Mesendoderm (in vitro differentiated cells): Measurements from ENCODE around the gene OR7A5.
A peak's percentile ranks its signal among the peaks of the same experiment; 100 is the strongest.
"Not testable (repeated sequence)": the region's sequence is repeated elsewhere in the genome, so short reads cannot be mapped to it uniquely, and the experiment has no call there.

ENCODE experiments used
- DNase-seq: peaks from one replicate; pipeline ENCODE4 v3.0.0; 2013
- H2AK5ac ChIP-seq: 2 replicates; pipeline ENCODE4 v1.6.1; 2013; ENCODE audit warnings: low read length, inconsistent platforms
- H2BK120ac ChIP-seq: 2 replicates; pipeline ENCODE4 v1.6.1; 2013; ENCODE audit warnings: low read depth, mild to moderate bottlenecking, low read length, moderate library complexity, mixed read lengths
- H2BK15ac ChIP-seq: replicated peaks from 2 replicates; pipeline ENCODE4 v1.6.1; 2013; ENCODE audit warnings: low read depth, mild to moderate bottlenecking, moderate library complexity
- H2BK5ac ChIP-seq: 2 replicates; pipeline ENCODE4 v1.6.1; 2013; ENCODE audit warnings: low read length, inconsistent platforms
- H3K18ac ChIP-seq: 2 replicates; pipeline ENCODE4 v1.6.1; 2013; ENCODE audit warnings: mild to moderate bottlenecking, low read length, mixed read lengths
- H3K23ac ChIP-seq: one replicate; pipeline ENCODE4 v1.6.1; 2013; ENCODE audit warnings: low read length
- H3K27ac ChIP-seq: 2 replicates; pipeline ENCODE4 v1.5.1; 2013; ENCODE audit warnings: low read depth, mild to moderate bottlenecking, inconsistent platforms, low read length, moderate library complexity
- H3K27me3 ChIP-seq: 2 replicates; pipeline ENCODE4 v1.6.1; 2013; ENCODE audit warnings: low read length, control low read depth, mild to moderate bottlenecking, inconsistent platforms; ENCODE audit not compliant: insufficient read depth, poor library complexity
- H3K36me3 ChIP-seq: 2 replicates; pipeline ENCODE4 v1.6.1; 2013; ENCODE audit warnings: low read length, inconsistent platforms; ENCODE audit not compliant: control insufficient read depth, insufficient read depth
- H3K4ac ChIP-seq: one replicate; pipeline ENCODE4 v1.6.1; 2013; ENCODE audit warnings: low read depth, mild to moderate bottlenecking, low read length, moderate library complexity
- H3K4me1 ChIP-seq: 2 replicates; pipeline ENCODE4 v1.6.1; 2013; ENCODE audit warnings: low read depth, low read length, inconsistent platforms; ENCODE audit not compliant: control insufficient read depth
- H3K4me2 ChIP-seq: 2 replicates; pipeline ENCODE4 v1.6.1; 2013; ENCODE audit warnings: low read length
- H3K4me3 ChIP-seq: 2 replicates; pipeline ENCODE4 v1.5.1; 2013; ENCODE audit warnings: mild to moderate bottlenecking, low read length
- H3K56ac ChIP-seq: one replicate; pipeline ENCODE4 v1.6.1; 2013; ENCODE audit warnings: low read length
- H3K79me1 ChIP-seq: 2 replicates; pipeline ENCODE4 v1.6.1; 2013; ENCODE audit warnings: low read length, inconsistent platforms
- H3K79me2 ChIP-seq: 2 replicates; pipeline ENCODE4 v1.6.1; 2013; ENCODE audit warnings: mild to moderate bottlenecking, low read length; ENCODE audit not compliant: control insufficient read depth, insufficient read depth
- H3K9ac ChIP-seq: 2 replicates; pipeline ENCODE4 v1.6.1; 2013; ENCODE audit warnings: low read length, inconsistent platforms
- H4K5ac ChIP-seq: one replicate; pipeline ENCODE4 v1.6.1; 2013; ENCODE audit warnings: low read length
- H4K8ac ChIP-seq: one replicate; pipeline ENCODE4 v1.6.1; 2013; ENCODE audit warnings: low read depth, mild to moderate bottlenecking, control low read depth, low read length, moderate library complexity
- WGBS: extraction: QIAGEN DNeasy Blood & Tissue Kit; methylation state at CpG from one replicate; pipeline ENCODE4 v1.1.7; 2013; ENCODE audit warnings: low lambda C conversion rate, missing lambda C conversion rate; ENCODE audit not compliant: insufficient coverage; ENCODE audit errors: extremely low coverage; 5-methylcytosine and 5-hydroxymethylcytosine counted together

Gene OR7A5

DNA sequence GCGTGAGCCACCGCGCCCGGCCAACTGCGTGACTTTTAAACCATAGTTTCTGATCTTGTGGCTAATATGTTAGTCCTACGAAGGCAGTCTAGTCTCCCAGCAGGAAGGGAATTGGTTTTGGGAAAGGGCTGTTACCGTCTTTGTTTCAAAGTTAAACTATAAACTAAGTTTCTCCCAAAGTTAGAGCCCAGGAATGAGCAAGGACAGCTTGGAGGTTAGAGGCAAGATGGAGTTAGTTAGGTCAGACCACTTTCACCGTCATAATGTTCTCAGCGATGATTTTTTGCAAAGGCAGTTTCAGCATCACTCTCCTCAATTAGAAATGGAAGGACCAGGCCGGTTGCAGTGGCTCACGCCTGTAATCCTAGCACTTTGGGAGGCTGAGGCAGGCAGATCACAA, 39.0 kb downstream of the OR7A5 start:
- H2AK5ac ChIP-seq, result no peak overlapping the region

GRCh38 chr19:14795078-14795721, 39.8 kb downstream of the OR7A5 start:
- Histone ChIP-seq H2BK120ac (no peak overlapping the region), H3K4ac (no peak overlapping the region)
- no peak for DNase-seq

More for the DNA sequence above, 39.0 kb downstream of the OR7A5 start:
- no peak overlapping the region for H3K18ac ChIP-seq
- H3K4me1 ChIP-seq, result no peaks in the 10 kb centered on the region
- H3K56ac ChIP-seq, result no peak overlapping the region
- no peak overlapping the region for H2BK5ac ChIP-seq
- H4K5ac ChIP-seq, result no peak overlapping the region
- H4K8ac ChIP-seq, result no peak overlapping the region
- H3K36me3 ChIP-seq, result no peaks in the 10 kb centered on the region
- no peak overlapping the region for H2BK120ac ChIP-seq
- H3K4me3 ChIP-seq, result no peak overlapping the region
- no peak for DNase-seq
- no peaks in the 10 kb centered on the region for H3K27me3 ChIP-seq
- no peak overlapping the region for H3K27ac ChIP-seq
- H3K79me2 ChIP-seq, result no peaks in the 10 kb centered on the region
- no CpG with 5 or more reads among the region's 11 CpGs for WGBS
- no peak overlapping the region for H3K9ac ChIP-seq
- H3K4me2 ChIP-seq, result no peak overlapping the region
- no peak overlapping the region for H3K4ac ChIP-seq
- H3K79me1 ChIP-seq, result no peaks in the 10 kb centered on the region
- no peak overlapping the region for H2BK15ac ChIP-seq
- no peak overlapping the region for H3K23ac ChIP-seq

DNA sequence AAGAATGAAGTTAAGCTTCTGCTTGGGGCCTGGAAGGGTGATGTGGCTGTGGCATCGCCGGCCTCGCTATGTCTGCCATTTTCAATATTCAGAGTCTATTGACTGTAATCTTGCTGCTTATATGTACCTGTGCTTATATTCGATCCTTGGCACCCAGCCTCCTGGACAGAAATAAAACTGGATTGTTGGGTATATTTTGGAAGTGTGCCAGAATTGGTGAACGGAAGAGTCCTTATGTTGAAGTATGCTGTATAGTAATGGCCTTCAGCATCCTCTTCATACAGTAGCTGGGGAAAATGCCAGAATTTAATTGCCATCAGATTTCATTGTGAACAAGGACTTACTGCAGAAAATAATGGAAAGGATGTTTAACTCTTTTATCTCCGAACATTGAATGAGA, 42.7 kb downstream of the OR7A5 start:
- not testable (repeated sequence) for H3K23ac ChIP-seq, H3K56ac ChIP-seq, H3K27ac ChIP-seq, H3K27me3 ChIP-seq, H3K79me2 ChIP-seq, H3K18ac ChIP-seq, H3K79me1 ChIP-seq, H2BK5ac ChIP-seq, H3K9ac ChIP-seq, H3K36me3 ChIP-seq, H3K4me3 ChIP-seq, H2AK5ac ChIP-seq, H4K8ac ChIP-seq, DNase-seq, H3K4ac ChIP-seq, H3K4me1 ChIP-seq, H3K4me2 ChIP-seq, H2BK120ac ChIP-seq, H4K5ac ChIP-seq, H2BK15ac ChIP-seq
- no CpG with 5 or more reads among the region's 6 CpGs for whole genome bisulfite sequencing

More at GRCh38 chr19:14795078-14795721, 39.8 kb downstream of the OR7A5 start:
- no peaks in the 10 kb centered on the region for H3K79me1 ChIP-seq
- H3K18ac ChIP-seq, result no peak overlapping the region
- H3K79me2 ChIP-seq, result no peaks in the 10 kb centered on the region
- H3K4me1 ChIP-seq, result no peaks in the 10 kb centered on the region
- H3K27ac ChIP-seq, result no peak overlapping the region
- H2BK5ac ChIP-seq, result no peak overlapping the region
- H3K36me3 ChIP-seq, result no peaks in the 10 kb centered on the region
- no peak overlapping the region for H2AK5ac ChIP-seq
- no peak overlapping the region for H3K56ac ChIP-seq
- no peaks in the 10 kb centered on the region for H3K27me3 ChIP-seq
- no peak overlapping the region for H4K8ac ChIP-seq
- H3K23ac ChIP-seq, result no peak overlapping the region
- H3K4me3 ChIP-seq, result no peak overlapping the region
- no peak overlapping the region for H4K5ac ChIP-seq
- no peak overlapping the region for H2BK15ac ChIP-seq
- H3K9ac ChIP-seq, result no peak overlapping the region
- no peak overlapping the region for H3K4me2 ChIP-seq
- no CpG with 5 or more reads among the region's 5 CpGs for WGBS

- H3K79me2 ChIP-seq, result no peaks in the 10 kb centered on the region
- no peaks in the 10 kb centered on the region for H3K27me3 ChIP-seq
- H3K79me1 ChIP-seq, result no peaks in the 10 kb centered on the region
- no peak overlapping the region for H2BK120ac ChIP-seq
- no peak overlapping the region for H2AK5ac ChIP-seq
- peak; percentile 68 for DNase-seq
- H3K4ac ChIP-seq, result no peak overlapping the region
- no peak overlapping the region for H3K23ac ChIP-seq
- H2BK15ac ChIP-seq, result no peak overlapping the region
- no peak overlapping the region for H3K18ac ChIP-seq
- no peaks in the 10 kb centered on the region for H3K4me1 ChIP-seq
- H3K56ac ChIP-seq, result peak overlapping the region; percentile 65
- WGBS, result no CpG with 5 or more reads among the region's 18 CpGs
- H2BK5ac ChIP-seq, result no peak overlapping the region
- peak overlapping the region; percentile 34 for H3K4me2 ChIP-seq
- H3K27ac ChIP-seq, result no peak overlapping the region
- H4K5ac ChIP-seq, result no peak overlapping the region
- no peaks in the 10 kb centered on the region for H3K36me3 ChIP-seq
- H3K4me3 ChIP-seq, result no peak overlapping the region
- H3K9ac ChIP-seq, result peak overlapping the region; percentile 26
- H4K8ac ChIP-seq, result no peak overlapping the region
Observed at GRCh38 chr19:14786421-14786851, 48.5 kb downstream of the OR7A5 start.

GRCh38 chr19:14785102-14785793, 49.7 kb downstream of the OR7A5 start:
- not testable (repeated sequence) for H3K4ac ChIP-seq, H3K4me2 ChIP-seq, H3K56ac ChIP-seq, H3K27ac ChIP-seq, H3K36me3 ChIP-seq, H3K4me3 ChIP-seq, H3K18ac ChIP-seq, H2BK120ac ChIP-seq, H4K8ac ChIP-seq, H4K5ac ChIP-seq, H2AK5ac ChIP-seq, H2BK5ac ChIP-seq, H3K27me3 ChIP-seq, H3K9ac ChIP-seq, H2BK15ac ChIP-seq, H3K79me1 ChIP-seq, H3K4me1 ChIP-seq, H3K79me2 ChIP-seq, H3K23ac ChIP-seq, DNase-seq
- no CpG with 5 or more reads among the region's 11 CpGs for WGBS
